Panc1 (cell line): ENCODE measurements around the gene RAI1.

Experiments
- CTCF ChIP-seq: fragments of 450-650 bp; IDR thresholded peaks from 2 replicates; pipeline ENCODE4 v1.5.1; 2017; ENCODE audit warnings: mild to moderate bottlenecking
- POLR2AphosphoS5 ChIP-seq: IDR thresholded peaks from 2 replicates; pipeline ENCODE4 v1.6.1; 2012; ENCODE audit warnings: mild to moderate bottlenecking, low read depth, low read length, moderate library complexity
- TF ChIP-seq, protein P1 (sequence below), 2 experiments: IDR thresholded peaks; 2 replicates each; pipeline ENCODE4 v1.6.1; 2011 to 2012; ENCODE audit warnings: low read depth in 2 of 2, control low read depth in 1 of 2, low read length in 1 of 2, mild to moderate bottlenecking in 1 of 2, moderate library complexity in 1 of 2; ENCODE audit not compliant: insufficient read depth in 1 of 2

DNA sequence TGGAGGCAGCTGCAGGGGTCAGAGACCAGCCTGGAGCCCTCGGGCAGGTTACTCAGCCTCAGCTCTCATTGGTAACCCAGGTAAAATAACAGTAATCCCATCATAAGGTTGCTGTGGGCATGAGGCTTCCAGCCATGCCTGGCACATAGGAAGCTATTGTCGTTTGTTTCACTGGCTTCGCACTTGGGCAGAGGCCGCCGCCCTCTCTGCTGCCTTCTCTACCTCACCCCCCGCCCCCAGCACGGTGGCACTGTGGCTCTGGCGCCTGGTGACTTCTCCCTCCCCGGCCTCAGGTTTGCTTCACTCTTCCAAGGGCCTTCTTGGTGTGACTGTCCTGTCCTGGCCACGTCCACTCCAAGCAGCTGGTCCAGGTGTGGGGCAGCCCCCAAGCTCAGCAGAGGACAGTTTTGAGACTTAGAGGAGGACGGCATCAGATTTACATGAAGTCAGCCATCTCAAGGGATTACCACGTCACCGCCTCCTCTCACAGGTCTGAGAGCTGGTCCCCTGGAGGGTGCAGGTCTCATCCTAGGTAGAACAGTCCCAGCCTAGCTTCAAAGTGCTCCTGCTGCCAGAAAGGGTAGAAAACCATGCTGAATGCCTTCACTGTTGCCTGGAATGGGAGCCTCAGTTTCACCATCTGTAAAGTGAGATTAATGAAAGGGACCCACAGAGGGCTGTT is 120.7 kb downstream of the RAI1 start:
- no peak for TF ChIP-seq CTCF
- TF ChIP-seq, protein P1, sequence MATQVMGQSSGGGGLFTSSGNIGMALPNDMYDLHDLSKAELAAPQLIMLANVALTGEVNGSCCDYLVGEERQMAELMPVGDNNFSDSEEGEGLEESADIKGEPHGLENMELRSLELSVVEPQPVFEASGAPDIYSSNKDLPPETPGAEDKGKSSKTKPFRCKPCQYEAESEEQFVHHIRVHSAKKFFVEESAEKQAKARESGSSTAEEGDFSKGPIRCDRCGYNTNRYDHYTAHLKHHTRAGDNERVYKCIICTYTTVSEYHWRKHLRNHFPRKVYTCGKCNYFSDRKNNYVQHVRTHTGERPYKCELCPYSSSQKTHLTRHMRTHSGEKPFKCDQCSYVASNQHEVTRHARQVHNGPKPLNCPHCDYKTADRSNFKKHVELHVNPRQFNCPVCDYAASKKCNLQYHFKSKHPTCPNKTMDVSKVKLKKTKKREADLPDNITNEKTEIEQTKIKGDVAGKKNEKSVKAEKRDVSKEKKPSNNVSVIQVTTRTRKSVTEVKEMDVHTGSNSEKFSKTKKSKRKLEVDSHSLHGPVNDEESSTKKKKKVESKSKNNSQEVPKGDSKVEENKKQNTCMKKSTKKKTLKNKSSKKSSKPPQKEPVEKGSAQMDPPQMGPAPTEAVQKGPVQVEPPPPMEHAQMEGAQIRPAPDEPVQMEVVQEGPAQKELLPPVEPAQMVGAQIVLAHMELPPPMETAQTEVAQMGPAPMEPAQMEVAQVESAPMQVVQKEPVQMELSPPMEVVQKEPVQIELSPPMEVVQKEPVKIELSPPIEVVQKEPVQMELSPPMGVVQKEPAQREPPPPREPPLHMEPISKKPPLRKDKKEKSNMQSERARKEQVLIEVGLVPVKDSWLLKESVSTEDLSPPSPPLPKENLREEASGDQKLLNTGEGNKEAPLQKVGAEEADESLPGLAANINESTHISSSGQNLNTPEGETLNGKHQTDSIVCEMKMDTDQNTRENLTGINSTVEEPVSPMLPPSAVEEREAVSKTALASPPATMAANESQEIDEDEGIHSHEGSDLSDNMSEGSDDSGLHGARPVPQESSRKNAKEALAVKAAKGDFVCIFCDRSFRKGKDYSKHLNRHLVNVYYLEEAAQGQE (IDR thresholded peaks at IDR 0.05; ENCODE audit: insufficient read depth in 1 of 2, low read depth in 2 of 2, low read length in 1 of 2) = no peak
- TF ChIP-seq POLR2AphosphoS5 = no peak
